ENCODE data around the gene GBP3. TPM values are rescaled to one million over a fixed set of nuclear protein-coding genes. Genes with fewer than 3 reads are reported as not detected.
"Not testable (repeated sequence)": the region's sequence is repeated elsewhere in the genome, so short reads cannot be mapped to it uniquely, and the experiment has no call there.

Gene GBP3
- polyA plus RNA-seq, 2 of the 4 experiments (the other 2 are of a cell fraction) = 0.98 to 1.9 TPM

DNA sequence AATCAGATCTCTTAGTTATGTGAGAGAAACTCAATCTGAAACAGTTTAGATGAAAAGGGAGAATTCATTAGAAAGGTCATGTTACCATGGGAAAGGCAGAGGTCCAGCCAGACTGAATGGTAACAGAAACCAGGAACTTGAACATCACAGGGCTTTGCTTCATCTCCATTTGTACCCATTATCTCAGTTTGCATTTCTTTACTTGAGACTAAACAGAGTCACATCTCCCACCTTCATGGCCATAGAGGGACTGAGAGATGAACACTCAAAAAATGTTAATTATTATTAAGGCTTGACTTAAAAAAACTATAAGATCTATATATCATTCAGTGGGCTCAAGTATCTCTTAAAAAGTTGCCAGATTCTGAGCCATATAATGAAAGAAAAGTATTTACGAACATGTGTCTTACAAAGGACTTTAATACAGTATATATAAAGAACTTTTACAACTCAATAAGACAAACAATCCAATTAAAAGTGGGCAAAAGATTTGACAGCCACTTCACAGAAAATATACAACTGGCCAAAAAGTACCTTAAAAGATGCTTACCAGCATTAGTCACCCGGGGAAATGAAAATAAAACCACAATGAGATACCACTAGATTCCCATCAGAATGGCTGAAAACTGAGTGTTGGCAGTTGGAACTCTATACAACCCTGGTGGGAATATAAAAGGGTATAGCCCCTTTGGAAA, 43.5 kb downstream of the GBP3 start:
- H3K4me1 ChIP-seq = peaks cover 2% of the 10 kb centered on the region; the same call in 2 of the 3 replicates
- FAIRE-seq = no peak
- ChIA-PET CTCF (no interaction called here), POLR2A (no interaction called here)
- H3K27ac ChIP-seq = no peak overlapping the region
- H3K9me3 ChIP-seq = no peaks in the 10 kb centered on the region
- H3K4me3 ChIP-seq = no peak overlapping the region
- 75% methylated on average over 2 of the region's 2 CpGs for WGBS (ENCODE audit: missing lambda C conversion rate)
- TF ChIP-seq RAD21 (conservative IDR thresholded peaks at IDR 0.05 in 1 of 2, IDR thresholded peaks at IDR 0.05 in 1 of 2) (no peak), GATA3 (IDR thresholded peaks at IDR 0.05; ENCODE audit: borderline replicate concordance) (no peak), HEYL (CRISPR knock-in tag; IDR thresholded peaks at IDR 0.05) (no peak), RCOR1 (IDR thresholded peaks at IDR 0.05; ENCODE audit: low read depth, low read length) (no peak), HOXB5 (CRISPR knock-in tag; IDR thresholded peaks at IDR 0.05) (no peak), MAFK (IDR thresholded peaks at IDR 0.05; ENCODE audit: partially characterized antibody) (no peak), CBX8 (IDR thresholded peaks at IDR 0.05) (no peak), CHD4 (IDR thresholded peaks at IDR 0.05; ENCODE audit: borderline replicate concordance) (no peak), POLR2A (IDR thresholded peaks at IDR 0.05; ENCODE audit: low read length) (no peak), FOSB (CRISPR knock-in tag; IDR thresholded peaks at IDR 0.05) (no peak), FOXS1 (CRISPR knock-in tag; IDR thresholded peaks at IDR 0.05) (no peak)
- TF ChIP-seq, protein P1, sequence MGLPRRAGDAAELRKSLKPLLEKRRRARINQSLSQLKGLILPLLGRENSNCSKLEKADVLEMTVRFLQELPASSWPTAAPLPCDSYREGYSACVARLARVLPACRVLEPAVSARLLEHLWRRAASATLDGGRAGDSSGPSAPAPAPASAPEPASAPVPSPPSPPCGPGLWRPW (IDR thresholded peaks at IDR 0.05) = no peak
- TF ChIP-seq, protein P2, sequence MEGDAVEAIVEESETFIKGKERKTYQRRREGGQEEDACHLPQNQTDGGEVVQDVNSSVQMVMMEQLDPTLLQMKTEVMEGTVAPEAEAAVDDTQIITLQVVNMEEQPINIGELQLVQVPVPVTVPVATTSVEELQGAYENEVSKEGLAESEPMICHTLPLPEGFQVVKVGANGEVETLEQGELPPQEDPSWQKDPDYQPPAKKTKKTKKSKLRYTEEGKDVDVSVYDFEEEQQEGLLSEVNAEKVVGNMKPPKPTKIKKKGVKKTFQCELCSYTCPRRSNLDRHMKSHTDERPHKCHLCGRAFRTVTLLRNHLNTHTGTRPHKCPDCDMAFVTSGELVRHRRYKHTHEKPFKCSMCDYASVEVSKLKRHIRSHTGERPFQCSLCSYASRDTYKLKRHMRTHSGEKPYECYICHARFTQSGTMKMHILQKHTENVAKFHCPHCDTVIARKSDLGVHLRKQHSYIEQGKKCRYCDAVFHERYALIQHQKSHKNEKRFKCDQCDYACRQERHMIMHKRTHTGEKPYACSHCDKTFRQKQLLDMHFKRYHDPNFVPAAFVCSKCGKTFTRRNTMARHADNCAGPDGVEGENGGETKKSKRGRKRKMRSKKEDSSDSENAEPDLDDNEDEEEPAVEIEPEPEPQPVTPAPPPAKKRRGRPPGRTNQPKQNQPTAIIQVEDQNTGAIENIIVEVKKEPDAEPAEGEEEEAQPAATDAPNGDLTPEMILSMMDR (IDR thresholded peaks at IDR 0.05) = no peak
- H3K4me2 ChIP-seq = no peak overlapping the region
- no peak for ATAC-seq
- DNase-seq (ENCODE audit: low read depth in 1 of 2, low spot score in 1 of 2) = no peak

DNA sequence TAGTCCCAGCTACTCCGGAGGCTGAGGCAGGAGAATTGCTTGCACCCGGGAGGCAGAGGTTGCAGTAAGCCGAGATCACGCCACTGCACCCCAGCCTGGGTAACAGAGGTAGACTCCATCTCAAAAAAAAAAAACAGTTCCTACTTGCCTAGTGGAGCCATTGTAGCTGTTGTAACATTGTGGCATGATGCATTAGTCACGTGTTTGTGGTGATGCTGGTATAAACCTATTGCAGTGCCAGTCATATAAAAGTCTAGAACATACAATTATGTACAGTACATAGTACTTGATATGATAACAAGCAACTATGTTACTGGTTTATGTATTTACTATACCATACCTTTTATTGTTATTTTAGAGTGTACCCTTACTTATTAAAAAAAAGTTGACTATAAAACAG, 46.4 kb downstream of the GBP3 start:
- 85% methylated on average over 5 of the region's 5 CpGs for WGBS (ENCODE audit: missing lambda C conversion rate)
- ChIA-PET POLR2A (no interaction called here), CTCF (interaction anchor here (0.6 to 4.1 kb wide), 3 partner anchors 8 to 804 kb away, joined by 3 to 18 read pairs (median 4); no protein-coding TSS in a partner anchor)
- Histone ChIP-seq H3K27ac (no peak overlapping the region), H3K4me2 (no peak overlapping the region), H3K9me3 (no peaks in the 10 kb centered on the region), H3K4me3 (no peak overlapping the region), H3K4me1 (no peaks in the 10 kb centered on the region)
- no peak for FAIRE-seq
- no peak for DNase-seq (ENCODE audit: low read depth in 1 of 2, low spot score in 1 of 2)
- no peak for ATAC-seq
- TF ChIP-seq ZFP36 (IDR thresholded peaks at IDR 0.05; ENCODE audit: borderline replicate concordance, partially characterized antibody) = no peak
- TF ChIP-seq, protein P3, sequence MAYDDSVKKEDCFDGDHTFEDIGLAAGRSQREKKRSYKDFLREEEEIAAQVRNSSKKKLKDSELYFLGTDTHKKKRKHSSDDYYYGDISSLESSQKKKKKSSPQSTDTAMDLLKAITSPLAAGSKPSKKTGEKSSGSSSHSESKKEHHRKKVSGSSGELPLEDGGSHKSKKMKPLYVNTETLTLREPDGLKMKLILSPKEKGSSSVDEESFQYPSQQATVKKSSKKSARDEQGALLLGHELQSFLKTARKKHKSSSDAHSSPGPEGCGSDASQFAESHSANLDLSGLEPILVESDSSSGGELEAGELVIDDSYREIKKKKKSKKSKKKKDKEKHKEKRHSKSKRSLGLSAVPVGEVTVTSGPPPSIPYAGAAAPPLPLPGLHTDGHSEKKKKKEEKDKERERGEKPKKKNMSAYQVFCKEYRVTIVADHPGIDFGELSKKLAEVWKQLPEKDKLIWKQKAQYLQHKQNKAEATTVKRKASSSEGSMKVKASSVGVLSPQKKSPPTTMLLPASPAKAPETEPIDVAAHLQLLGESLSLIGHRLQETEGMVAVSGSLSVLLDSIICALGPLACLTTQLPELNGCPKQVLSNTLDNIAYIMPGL (CRISPR knock-in tag; IDR thresholded peaks at IDR 0.05; ENCODE audit: borderline replicate concordance) = no peak
- no peak for TF ChIP-seq TFCP2L1 (CRISPR knock-in tag; IDR thresholded peaks at IDR 0.05)
- TF ChIP-seq, protein P4, sequence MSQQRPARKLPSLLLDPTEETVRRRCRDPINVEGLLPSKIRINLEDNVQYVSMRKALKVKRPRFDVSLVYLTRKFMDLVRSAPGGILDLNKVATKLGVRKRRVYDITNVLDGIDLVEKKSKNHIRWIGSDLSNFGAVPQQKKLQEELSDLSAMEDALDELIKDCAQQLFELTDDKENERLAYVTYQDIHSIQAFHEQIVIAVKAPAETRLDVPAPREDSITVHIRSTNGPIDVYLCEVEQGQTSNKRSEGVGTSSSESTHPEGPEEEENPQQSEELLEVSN (IDR thresholded peaks at IDR 0.05; ENCODE audit: borderline replicate concordance, low read depth) = no peak
- no peak for TF ChIP-seq RFX5 (IDR thresholded peaks at IDR 0.05)
- TF ChIP-seq, protein P5, sequence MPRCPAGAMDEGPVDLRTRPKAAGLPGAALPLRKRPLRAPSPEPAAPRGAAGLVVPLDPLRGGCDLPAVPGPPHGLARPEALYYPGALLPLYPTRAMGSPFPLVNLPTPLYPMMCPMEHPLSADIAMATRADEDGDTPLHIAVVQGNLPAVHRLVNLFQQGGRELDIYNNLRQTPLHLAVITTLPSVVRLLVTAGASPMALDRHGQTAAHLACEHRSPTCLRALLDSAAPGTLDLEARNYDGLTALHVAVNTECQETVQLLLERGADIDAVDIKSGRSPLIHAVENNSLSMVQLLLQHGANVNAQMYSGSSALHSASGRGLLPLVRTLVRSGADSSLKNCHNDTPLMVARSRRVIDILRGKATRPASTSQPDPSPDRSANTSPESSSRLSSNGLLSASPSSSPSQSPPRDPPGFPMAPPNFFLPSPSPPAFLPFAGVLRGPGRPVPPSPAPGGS (IDR thresholded peaks at IDR 0.05) = no peak
- TF ChIP-seq, protein P6, sequence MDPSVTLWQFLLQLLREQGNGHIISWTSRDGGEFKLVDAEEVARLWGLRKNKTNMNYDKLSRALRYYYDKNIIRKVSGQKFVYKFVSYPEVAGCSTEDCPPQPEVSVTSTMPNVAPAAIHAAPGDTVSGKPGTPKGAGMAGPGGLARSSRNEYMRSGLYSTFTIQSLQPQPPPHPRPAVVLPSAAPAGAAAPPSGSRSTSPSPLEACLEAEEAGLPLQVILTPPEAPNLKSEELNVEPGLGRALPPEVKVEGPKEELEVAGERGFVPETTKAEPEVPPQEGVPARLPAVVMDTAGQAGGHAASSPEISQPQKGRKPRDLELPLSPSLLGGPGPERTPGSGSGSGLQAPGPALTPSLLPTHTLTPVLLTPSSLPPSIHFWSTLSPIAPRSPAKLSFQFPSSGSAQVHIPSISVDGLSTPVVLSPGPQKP (IDR thresholded peaks at IDR 0.05; ENCODE audit: low read depth, low read length) = no peak
- no peak for TF ChIP-seq ZNF302 (CRISPR knock-in tag; IDR thresholded peaks at IDR 0.05)
- TF ChIP-seq HOXB5 (CRISPR knock-in tag; IDR thresholded peaks at IDR 0.05) = no peak
- TF ChIP-seq HDAC2 (IDR thresholded peaks at IDR 0.05) = no peak
- no peak for TF ChIP-seq KDM1A (IDR thresholded peaks at IDR 0.05; ENCODE audit: low read depth)
- TF ChIP-seq KDM5A (IDR thresholded peaks at IDR 0.05) = no peak
- no peak for TF ChIP-seq CBX2 (IDR thresholded peaks at IDR 0.05; ENCODE audit: borderline replicate concordance, low read depth)
- TF ChIP-seq CHD2 (IDR thresholded peaks at IDR 0.05; ENCODE audit: low read length, partially characterized antibody) = no peak

DNA sequence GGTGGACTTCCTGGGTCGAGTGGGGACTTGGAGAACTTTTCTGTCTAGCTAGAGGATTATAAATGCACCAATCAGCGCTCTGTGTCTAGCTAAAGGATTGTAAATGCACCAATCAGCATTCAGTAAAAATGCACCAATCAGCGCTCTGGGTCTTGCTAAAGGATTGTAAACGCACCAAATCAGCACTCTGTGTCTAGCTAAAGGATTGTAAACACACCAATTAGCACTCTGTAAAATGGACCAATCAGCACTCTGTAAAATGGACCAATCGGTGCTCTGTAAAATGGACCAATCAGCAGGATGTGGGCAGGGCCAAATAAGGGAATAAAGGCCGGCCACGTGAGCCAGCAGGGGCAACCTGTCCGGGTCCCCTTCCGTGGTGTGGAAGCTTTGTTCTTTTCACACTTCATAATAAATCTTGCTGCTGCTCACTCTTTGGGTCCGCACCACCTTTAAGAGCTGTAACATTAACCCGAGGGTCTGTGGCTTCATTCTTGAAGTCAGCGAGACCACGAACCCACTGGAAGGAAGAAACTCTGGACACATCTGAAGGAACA, 48.0 kb downstream of the GBP3 start:
- H3K4me1 ChIP-seq; POLR2A ChIA-PET; H3K9me3 ChIP-seq; FAIRE-seq; H3K27ac ChIP-seq; ATAC-seq; DNase-seq (ENCODE audit: low read depth in 1 of 2, low spot score in 1 of 2); H3K4me3 ChIP-seq; H3K4me2 ChIP-seq: not testable (repeated sequence)
- CTCF ChIA-PET = interaction anchor here (0.6 to 4.1 kb wide), 3 partner anchors 10 to 610 kb away, joined by 3 to 18 read pairs (median 13); no protein-coding TSS in a partner anchor
- WGBS (ENCODE audit: missing lambda C conversion rate) = 86% methylated on average over 13 of the region's 13 CpGs
